ENCODE results near the gene COMMD2.

- no peak for TF ChIP-seq CTCF (IDR thresholded peaks at IDR 0.05)
- no peak for TF ChIP-seq POLR2A (IDR thresholded peaks at IDR 0.05)
These were observed 37.0 kb downstream of the COMMD2 start for GRCh38 chr3:149715247-149715646.

Measured in lower leg skin (tissue), 3 donors.